GM19463 (cell line): Measurements from ENCODE around the gene TMED4.
"Not testable (repeated sequence)": the region's sequence is repeated elsewhere in the genome, so short reads cannot be mapped to it uniquely, and the experiment has no call there.

ENCODE experiments used
- ATAC-seq: cut with Tn5 transposase; IDR thresholded peaks from one replicate; pipeline ENCODE4 v1.9.1; 2021; ENCODE audit warnings: mild to moderate bottlenecking, moderate library complexity; ENCODE audit not compliant: unreplicated experiment

Gene TMED4

DNA sequence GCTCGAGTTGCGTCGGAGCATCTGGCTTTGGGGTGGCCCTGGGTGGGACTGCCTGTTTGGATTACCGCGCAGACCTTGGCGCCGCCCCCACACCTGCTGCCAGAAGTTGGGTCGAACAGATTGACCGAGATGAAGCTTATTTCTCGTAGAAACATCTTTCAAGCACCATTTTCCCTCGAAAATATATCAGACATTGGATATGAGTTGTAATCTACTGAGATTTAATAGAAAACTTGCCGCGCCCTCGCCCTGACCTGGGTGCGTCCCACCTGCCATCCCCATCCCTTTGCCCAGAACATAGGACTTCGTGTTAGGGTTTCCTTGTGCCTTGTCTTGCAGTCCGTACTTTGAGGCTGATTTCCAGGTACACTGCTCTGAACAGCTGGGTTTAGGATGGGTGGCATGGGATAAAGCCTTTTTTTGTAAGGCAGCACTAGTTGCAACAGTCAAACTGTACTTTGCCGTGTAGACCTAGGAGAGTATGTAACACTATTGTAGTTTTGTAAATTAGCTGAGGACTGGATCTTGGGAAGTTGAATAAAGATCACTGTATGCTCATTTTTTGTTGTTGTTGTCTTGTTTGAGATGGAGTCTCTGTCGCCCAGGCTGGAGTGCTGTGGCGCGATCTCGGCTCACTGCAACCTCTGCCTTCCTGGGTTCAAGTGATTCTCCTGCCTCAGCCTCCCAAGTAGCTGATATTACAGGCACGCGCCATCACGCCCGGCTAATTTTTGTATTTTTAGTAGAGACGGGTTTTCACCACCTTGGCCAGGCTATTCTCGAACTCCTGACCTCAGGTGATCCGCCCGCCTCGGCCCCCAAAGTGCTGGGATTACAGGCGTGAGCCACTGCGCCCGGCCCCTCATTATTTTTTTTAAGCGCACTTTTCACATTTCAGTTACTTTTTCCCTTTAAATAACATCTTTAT is 25.4 kb upstream of the TMED4 start:
- ATAC-seq, result no peak

DNA sequence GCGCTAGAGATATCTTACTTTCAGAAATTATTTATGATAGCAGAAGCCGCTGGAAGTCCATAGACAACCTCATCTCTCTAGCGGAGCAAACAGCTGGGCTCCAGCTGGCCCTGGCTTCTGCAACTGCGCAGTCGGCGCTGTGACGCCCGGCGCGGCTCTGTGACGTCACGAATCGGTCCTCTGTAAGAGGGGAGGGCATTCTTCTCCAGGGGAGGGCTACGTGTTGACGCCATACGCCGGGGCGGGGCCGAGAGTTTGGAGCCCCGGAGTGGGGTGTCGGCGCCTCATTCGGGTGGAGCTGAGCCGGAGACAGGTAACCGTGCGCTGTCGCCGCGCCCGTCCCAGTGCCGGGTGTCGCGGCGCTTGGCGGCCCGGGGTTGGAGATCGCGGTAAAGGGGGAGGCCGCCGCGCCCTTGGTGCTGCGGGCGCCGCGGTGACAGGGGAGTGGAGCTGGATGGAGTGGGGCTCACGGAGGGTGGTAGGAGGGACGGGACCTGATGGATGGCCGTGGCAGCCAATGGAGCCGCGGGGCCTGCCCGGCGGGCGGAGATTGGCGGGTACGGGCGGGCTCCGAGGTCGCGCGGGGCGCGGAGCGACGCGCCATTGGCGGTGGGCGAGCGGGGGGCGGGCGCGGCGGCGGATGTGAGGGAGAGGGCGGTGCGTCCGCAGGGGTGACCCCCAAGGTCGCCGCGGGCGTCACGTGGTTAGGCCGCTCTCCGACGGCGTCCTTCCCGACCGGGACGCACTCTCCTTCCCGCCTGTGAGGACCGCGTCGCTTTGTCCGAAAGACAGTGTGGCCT is 24.5 kb upstream of the TMED4 start, which contains the start of gene OGDH:
TSS of gene OGDH (plus strand) at position 287 of the 800 bp plus-strand sequence. CDS start 17,717 bp downstream, outside the sequence.
- ATAC-seq, result peak; percentile 94

DNA sequence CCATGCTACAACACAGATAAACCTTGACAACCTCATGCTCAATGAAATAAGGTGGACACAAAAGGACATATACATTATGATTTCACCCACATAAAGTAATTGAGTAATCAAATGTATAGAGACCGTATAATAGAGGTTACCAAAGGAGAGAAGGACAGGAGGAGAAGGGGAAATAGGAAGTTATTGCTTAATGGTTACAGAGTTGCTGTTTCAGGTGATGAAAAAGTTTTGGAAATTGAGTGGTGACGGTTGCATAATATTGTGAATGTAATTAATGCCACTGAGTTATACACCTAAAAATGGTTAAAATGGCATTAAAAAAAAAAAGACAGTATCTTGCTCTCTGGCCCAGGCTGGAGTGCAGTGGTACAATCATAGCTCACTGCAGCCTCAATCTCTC is 22.9 kb upstream of the TMED4 start:
- ATAC-seq, result no peak

DNA sequence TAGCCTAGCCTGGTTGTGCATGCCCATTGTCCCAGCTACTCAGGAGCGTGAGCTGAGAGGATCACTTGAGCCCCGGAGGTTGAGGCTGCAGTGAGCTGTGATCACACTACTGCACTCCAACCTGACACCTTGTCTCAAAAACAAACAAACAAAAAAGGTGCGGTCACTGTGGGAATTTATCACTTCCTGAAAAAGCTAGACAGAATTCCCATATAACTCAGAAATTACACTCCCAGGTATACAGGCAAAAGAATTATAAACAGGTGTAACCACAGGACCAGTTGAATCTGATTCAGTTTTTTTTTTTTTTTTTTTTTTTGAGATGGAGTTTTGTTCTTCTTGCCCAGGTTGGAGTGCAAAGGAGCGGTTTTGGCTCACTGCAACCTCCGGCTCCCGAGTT is 21.2 kb upstream of the TMED4 start:
- ATAC-seq, result no peak

DNA sequence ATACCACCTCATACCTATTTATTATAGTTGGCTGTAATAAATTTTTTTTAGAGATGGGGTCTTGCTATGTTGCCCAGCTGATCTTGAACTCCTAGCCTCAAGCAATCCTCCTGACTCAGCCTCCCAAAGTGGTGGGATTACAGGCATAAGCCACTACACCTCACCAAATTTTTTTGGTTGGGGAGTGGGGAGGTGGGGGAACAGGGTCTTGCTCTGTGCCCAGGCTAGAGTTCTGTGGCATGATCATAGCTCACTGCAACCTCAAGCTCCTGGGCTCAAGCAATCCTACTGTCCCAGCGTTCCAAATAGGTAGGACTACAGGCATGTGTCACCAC is 20.5 kb upstream of the TMED4 start:
- ATAC-seq, result no peak

DNA sequence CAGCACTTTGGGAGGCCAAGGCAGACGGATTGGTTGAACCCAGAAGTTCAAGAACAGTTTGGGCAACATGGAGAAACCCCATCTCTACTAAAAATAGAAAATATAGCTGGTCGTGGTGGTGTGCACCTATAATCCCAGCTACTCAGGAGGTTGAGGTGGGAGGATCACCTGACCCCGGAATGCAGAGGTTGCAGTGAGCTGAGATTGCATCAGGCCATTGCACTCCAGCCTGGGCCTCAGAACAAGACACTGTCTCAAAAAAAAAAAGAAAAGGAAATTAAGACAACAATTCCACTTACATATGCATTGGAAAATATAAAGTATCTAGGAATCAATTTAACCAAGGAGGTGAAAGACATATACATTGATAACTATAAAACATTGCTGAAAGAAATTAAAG is 17.2 kb upstream of the TMED4 start:
- ATAC-seq, result no peak

DNA sequence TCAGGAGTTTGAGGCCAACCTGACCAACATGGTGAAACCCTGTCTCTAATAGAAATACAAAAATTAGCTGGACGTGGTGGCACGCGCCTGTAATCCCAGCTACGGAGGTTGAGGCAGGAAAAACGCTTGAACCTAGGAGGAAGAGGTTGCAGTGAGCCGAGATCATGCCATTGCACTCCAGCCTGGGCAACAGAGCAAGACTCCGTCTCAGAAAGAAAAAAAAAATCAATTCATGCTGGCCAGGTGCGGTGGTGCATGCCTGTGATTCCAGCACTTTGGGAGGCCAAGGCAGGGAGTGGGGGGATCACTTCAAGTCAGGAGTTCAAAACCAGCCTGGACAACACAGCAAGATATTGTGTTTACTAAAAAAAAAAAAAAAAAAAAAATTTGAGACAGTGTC is 15.2 kb upstream of the TMED4 start:
- ATAC-seq, result not testable (repeated sequence)

DNA sequence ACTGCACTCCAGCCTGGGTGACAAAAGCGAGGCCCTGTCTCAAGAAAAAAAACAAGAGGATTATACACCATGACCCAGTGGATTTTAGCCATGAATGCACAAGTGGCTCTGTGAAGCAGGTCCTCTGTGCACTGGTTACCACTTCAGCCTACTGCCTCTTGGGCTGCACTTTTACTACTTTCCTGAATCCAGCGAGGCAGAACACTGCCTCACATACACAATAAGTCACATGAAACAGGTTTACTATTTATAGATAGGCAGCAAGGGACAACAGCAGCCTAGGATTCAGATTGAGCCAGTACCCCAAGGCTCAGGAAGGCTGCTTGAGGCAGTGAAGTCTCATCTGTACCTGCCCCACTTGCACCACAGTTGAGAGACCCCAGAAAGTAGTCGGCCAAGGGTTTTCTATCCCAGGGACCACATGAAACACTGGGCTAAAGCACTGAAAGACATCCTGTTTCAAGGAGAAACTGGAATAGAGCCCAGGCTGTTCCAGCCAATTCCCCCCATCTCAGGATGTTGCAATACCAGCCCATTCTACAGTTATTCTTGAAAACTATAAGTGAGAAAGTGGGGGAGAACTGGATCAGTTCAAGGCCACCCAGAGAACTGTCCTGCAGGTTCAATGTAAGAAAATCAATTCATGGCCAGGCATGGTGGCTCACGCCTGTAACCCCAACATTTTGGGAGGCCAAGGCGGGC is 14.1 kb upstream of the TMED4 start:
- no peak for ATAC-seq

DNA sequence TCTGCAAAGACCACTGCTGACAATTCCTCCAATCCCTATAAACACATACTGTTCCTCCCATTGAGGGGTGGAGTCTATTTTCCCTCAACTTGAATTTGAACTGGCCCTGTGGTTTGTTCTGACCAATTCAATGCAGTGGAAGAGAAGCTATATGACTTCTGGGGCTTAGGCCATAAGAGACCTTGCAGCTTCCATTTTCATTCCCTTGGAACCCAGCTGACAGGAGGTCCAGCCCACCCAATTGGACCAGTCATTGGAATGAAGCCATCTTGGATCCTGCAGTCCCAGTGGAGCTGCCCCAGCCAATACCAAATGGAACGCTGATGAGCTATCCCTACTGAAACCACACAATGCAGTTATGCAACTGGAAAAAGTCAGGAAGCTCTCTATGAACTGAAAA is 8.9 kb upstream of the TMED4 start:
- ATAC-seq, result no peak

DNA sequence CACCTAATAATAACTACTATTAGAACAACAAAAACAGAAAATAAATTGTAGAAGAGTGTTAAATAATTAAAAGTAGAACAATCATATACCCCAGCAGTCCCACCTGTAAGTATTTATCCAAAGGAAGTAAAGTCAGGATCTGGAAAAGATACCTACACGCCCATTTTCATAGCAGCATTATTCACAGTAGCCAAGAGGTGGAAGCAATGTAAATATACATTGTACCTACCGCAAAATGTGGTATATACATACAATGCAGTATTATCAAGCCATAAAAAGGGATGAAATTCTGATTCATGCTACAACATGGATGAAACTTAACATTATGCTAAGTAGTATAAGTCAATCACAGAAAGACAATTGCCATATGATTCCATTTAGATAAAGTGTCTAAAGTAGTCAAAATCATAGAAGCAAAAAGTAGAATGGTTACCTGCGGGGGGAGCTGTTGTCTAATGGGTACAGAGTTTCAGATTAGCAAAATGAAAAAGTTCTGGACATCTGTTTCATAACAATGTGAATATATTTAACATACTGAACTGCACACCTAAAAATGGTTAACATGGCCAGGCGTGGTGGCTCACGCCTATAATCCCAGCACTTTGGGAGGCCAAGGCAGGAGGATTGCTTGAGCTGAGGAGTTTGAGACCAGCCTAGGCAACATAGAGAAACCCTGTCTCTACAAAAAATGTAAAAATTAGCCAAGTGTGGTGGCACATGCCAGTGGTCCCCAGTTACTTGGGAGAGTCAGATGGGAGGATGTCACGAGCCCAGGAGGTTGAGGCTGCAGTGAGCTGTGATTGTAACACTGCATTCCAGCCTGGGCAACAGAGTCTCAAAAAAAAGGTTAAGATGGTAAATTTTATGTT is 6.0 kb upstream of the TMED4 start:
- ATAC-seq, result no peak

DNA sequence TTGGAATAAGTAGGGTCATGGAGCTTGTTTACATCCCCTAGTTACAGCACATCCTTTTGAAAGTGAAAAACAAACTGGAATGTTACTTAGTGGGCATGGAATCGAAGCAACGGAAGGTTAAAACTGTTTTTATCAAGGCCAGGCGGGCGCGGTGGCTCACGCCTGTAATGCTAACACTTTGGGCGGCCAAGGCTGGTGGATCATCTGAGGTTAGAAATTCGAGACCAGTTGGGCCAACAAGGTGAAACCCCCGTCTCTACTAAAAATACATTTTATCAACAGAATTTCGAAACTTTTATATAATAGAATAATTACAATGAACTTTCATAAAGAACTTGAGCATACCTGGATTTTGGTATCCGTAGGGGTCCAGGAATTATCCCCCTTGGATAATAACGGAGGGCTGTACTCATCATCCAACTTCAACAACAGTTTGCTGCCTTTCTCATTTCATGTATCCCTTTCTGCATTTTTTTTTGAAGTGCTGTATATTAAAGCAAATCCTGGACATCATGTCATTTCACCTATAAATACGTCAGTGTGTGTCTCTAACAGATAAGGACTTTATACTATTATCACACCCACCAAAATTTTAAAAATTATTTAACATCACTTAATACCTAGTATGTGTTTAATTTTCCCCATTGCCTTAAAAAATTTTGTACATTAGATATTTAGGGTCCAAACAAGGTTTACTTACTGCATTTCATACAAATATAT is 1.3 kb upstream of the TMED4 start:
- ATAC-seq, result no peak

DNA sequence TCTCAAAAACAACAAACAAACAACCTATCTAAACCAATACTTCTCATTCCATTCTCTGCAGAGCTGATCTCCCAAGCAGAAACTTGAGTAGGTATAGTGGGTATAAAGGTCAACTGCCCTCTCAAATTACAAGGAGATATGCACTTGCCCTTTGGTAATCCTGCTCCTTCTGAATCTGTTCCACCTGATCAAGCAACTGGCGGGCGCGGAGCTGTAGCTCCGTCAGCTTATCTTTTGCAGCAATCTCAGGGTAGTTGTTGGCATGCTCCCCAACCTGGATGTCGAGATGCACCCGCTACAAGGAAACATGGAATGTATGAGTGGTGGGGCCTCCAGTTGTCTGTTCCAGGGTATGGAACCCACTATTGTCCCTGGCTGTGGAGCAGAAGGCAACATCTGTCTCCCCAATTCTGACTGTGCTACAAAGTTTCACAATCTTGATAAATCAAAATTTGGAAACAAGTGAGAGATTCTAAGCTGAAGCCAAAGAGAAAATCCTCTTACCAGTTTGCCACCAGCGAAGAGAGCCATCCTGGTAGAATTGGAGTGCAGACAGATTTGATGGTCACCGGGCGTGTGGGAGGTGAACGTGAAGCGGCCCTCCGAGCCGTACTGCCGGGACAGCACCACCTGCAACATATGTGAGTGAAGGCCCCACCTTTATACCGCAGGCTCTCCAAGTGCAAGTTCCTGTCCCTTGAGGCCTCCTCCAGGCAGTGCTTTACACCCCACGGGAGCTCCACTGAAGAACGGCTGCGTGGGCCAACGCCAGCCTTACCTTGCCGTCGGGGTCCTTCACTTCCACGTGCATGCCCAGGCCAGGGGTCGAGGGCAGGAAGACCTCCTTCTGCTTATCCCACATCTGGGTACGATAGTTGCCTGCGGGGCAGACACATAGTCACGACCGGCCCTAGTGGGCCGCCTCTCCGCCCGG is 819 bp downstream of the TMED4 start:
- peak; percentile 25 for ATAC-seq

DNA sequence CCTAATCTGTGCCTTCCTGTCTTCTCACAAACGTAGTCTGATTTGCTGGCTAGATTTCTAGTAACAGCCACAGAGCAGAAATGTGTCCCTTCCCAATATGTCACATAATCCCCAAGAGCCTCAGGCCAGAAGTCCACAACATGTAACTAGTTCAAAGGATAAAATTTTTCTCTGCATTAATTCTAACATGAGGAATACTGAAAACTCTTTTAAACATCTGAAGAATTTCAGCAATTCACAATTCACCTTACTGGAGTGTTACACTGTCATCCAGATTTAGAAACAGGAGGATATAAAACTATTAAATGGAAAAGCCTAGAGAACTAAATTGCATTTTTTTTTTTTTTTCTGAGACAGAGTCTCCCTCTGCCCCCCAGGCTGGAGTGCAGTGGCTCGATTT is 5.8 kb downstream of the TMED4 start:
- ATAC-seq, result no peak

DNA sequence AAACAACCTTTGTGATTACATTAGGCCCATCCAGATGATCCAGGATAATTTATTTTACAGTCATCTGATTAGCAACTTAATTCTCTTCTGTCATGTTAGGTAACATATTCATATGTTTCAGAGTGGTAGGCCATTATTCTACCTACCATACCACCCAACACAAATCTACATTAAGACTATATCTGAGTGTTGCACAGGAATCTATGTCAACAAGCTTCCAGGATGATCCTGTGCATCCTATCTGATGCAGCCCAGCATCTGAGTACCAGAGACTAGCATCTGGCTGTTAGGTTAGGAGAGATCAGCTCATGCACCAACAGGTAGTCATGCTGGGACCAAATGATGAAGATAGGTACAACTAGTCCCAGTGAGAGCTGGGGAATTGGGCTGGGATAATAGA is 7.0 kb downstream of the TMED4 start:
- no peak for ATAC-seq

DNA sequence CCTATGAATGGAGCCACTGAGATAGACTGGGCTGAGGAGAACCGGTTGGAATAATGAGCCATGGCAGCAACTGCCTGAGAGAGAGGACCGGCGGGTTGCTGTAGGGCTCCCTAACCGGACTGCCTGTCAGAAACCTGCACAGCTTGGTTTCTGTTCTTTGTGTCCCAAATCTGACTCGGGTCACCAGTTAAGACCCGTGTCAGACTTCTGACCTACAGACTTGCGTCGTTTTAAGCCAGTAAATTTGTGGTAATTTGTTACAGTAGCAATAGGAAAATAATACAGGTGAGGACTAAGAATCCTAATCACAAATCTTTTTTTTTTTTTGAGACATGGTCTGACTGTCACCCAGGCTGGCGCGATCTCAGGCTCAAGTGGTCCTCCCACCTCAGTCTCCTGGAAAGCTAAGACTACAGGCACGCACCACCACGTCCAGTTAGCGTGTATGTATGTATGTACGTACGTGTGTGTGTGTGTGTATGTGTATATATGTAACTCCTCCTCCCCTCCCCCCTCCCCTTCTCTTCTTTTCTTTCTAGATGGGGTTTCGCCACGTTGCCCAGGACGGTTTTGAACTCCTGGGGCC is 7.7 kb downstream of the TMED4 start:
- ATAC-seq, result no peak

DNA sequence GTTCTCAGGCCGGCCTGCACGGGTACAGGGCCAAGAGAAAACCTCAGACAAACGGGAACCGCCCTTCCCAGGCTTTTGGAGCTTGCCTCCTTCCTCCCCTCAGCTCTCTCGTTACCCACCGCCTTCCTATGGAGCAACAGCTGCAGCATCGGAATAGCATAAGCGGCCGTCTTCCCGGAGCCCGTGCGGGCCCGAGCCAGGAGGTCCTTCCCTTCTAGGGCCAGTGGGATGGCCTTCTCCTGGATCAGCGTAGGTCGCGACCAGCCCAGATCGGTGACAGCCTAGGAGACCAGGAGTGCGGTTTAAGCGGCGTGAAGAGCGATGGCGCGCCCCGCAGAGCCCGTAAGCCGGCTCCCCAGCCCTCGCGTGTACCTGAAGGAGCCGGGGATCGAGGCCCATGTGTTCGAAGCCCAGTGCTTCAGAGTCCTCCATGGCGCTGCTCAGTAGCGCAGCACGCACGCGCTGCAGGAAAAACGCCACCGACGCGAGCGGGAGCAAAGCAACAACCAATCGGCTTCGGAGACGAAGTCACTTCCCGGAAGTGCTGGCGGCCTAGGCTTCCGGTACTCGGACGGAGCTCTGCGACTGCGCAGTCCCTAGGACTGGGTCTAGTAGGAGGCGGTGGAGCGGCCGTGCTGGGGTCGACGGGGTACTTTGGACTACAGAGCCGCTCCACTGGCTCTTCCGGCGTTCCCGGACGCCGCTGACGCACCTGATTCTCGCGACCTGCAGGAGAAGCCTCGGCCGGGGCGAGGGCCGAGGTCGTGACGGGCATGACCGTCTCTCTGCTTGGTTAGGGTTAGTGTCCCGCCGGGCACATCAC is 8.4 kb downstream of the TMED4 start, which contains the start of gene DDX56:
TSS of gene DDX56 (minus strand) at position 445 of the 823 bp plus-strand sequence. CDS start at position 432, 13 bp downstream.
- peak; percentile 92 for ATAC-seq

DNA sequence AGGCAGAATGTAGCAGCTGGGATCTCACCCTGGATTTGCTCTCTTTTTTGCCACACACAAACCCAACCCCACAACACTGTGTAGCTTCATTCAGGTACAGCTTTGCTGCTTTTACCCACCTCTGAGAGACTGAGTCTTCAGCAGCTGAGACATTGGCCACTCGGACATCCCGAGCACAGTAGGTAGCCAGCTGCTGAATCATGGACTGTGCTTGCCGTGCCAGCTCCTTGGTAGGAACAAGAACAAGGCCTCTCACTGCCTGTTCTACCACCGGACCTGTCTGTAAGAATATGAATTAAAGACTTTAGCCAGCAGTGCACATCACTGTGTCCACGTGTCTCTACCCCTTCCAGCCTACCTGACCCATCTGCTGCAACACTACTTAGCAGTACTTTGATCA is 9.3 kb downstream of the TMED4 start:
- ATAC-seq, result no peak
